ENCODE measurements around the gene KLHL30. TPM values are rescaled to one million over a fixed set of nuclear protein-coding genes. Genes with fewer than 3 reads are reported as not detected.

KLHL30 gene
- total RNA-seq, 1 donor from 2014 or later: not detected

DNA sequence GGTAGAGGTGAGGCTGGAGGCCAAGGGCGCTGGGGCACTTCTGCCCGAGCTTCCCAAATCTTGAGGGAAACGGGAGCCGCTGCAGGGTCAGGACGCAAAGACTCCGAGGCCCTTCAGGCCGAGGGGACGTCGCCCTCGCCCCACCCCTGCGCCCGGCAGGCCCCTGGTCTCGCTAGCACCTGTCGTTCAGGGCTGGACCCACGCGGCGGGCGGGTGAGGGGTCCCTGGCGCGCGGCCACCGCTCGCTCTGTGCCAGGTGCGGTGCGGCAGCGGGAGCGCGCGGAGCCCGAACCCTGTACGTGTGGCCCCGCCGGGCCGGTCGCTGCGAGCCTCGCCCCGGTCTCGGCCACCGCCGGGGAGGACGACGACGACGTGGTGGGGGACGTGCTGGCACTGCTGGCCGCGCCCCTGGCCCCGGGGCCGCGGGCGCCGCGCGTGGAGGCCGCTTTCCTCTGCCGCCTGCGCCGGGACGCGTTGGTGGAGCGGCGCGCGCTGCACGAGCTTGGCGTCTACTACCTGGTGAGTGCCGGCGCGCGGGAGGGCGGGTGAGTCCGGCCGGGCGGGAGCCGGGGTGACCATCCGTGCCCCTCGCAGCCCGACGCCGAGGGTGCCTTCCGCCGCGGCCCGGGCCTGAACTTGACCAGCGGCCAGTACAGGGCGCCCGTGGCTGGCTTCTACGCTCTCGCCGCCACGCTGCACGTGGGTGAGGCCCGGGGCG lies 25.2 kb downstream of the KLHL30 start:
- Mint-ChIP-seq H3K4me1 (peaks cover 15% of the 10 kb centered on the region), H3K27ac (no peak overlapping the region), H3K4me3 (no peak overlapping the region), H3K27me3 (peaks cover 20% of the 10 kb centered on the region), H3K36me3 (ENCODE audit: low read depth) (peaks cover 11% of the 10 kb centered on the region), H3K9me3 (no peaks in the 10 kb centered on the region)
- intact Hi-C loops (cut with micrococcal nuclease): no loop called here
- DNase-seq (no peak), ATAC-seq (ENCODE audit: low read depth) (no peak)
- ChIA-PET CTCF (no interaction called here), POLR2A (interaction anchor here (0.6 kb wide), 1 partner anchor 39 kb away, joined by 3 read pairs; no protein-coding TSS in a partner anchor)
- TF ChIP-seq, protein P1, sequence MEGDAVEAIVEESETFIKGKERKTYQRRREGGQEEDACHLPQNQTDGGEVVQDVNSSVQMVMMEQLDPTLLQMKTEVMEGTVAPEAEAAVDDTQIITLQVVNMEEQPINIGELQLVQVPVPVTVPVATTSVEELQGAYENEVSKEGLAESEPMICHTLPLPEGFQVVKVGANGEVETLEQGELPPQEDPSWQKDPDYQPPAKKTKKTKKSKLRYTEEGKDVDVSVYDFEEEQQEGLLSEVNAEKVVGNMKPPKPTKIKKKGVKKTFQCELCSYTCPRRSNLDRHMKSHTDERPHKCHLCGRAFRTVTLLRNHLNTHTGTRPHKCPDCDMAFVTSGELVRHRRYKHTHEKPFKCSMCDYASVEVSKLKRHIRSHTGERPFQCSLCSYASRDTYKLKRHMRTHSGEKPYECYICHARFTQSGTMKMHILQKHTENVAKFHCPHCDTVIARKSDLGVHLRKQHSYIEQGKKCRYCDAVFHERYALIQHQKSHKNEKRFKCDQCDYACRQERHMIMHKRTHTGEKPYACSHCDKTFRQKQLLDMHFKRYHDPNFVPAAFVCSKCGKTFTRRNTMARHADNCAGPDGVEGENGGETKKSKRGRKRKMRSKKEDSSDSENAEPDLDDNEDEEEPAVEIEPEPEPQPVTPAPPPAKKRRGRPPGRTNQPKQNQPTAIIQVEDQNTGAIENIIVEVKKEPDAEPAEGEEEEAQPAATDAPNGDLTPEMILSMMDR (IDR thresholded peaks at IDR 0.05): no peak

DNA sequence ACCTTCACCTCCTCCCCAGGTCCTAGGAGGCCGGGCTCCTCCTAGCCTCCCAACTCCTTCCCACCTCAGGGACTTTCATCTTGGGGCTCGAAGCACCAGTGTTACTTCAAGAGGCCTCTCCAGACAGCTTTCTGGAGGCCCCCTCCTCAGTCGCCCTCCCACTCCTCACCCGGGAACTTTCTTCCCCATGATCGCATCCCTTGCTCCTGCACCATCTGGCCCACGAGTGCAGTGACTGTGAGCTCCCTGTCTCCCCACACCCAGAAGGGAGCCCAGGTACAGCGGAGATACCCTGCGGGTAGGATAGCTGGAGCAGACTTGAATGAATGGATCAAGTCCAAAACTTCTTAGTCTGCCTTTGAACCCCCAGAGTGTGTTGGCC lies 26.4 kb downstream of the KLHL30 start:
- Mint-ChIP-seq H3K36me3 (ENCODE audit: low read depth) (peaks cover 17% of the 10 kb centered on the region), H3K4me1 (peaks cover 9% of the 10 kb centered on the region), H3K27me3 (peaks cover 13% of the 10 kb centered on the region), H3K4me3 (no peak overlapping the region), H3K27ac (no peak overlapping the region), H3K9me3 (no peaks in the 10 kb centered on the region)
- intact Hi-C loops (cut with micrococcal nuclease): no loop called here
- no peak for ATAC-seq (ENCODE audit: low read depth)
- TF ChIP-seq, protein P1 (IDR thresholded peaks at IDR 0.05): no peak
- ChIA-PET POLR2A (no interaction called here), CTCF (no interaction called here)
- DNase-seq: no peak

DNA sequence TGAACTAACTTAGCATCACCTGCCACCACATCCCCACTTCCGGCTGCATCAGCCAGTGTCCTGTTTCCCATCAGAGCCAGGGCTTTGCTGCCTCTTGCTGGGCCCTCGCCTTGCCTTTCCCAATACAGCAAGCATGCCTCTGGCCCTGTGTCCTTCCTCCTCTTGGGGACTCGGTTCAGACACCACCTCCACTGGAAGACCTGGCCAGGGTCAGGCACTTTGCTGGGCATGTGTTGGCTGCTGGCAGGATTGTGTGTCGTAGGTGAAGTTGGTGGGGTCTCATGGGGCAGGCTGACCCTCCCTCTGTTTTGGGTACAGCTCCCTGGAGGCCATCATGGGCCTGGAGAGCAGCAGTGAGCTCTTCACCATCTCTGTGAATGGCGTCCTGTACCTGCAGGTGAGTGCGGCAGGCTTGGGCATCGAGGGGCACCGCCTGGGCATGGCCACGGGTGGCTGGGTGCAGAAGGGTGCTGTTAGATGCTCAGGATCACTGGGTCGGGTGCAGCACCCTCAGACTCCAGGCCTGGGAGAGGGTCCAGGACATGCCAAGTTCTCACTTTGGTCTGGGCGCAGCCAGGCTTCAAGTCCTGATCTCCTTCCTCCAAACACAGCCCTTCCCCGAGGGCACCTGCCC lies 26.9 kb downstream of the KLHL30 start:
- ChIA-PET POLR2A (no interaction called here), CTCF (no interaction called here)
- TF ChIP-seq, protein P1 (IDR thresholded peaks at IDR 0.05): no peak
- H3K27ac Mint-ChIP-seq: no peak overlapping the region
- DNase-seq (no peak), ATAC-seq (ENCODE audit: low read depth) (no peak)
- intact Hi-C loops (cut with micrococcal nuclease): no loop called here
- peaks cover 12% of the 10 kb centered on the region for H3K27me3 Mint-ChIP-seq
- H3K4me1 Mint-ChIP-seq: peaks cover 6% of the 10 kb centered on the region
- no peak overlapping the region for H3K4me3 Mint-ChIP-seq
- peaks cover 22% of the 10 kb centered on the region for H3K36me3 Mint-ChIP-seq (ENCODE audit: low read depth)
- no peaks in the 10 kb centered on the region for H3K9me3 Mint-ChIP-seq

DNA sequence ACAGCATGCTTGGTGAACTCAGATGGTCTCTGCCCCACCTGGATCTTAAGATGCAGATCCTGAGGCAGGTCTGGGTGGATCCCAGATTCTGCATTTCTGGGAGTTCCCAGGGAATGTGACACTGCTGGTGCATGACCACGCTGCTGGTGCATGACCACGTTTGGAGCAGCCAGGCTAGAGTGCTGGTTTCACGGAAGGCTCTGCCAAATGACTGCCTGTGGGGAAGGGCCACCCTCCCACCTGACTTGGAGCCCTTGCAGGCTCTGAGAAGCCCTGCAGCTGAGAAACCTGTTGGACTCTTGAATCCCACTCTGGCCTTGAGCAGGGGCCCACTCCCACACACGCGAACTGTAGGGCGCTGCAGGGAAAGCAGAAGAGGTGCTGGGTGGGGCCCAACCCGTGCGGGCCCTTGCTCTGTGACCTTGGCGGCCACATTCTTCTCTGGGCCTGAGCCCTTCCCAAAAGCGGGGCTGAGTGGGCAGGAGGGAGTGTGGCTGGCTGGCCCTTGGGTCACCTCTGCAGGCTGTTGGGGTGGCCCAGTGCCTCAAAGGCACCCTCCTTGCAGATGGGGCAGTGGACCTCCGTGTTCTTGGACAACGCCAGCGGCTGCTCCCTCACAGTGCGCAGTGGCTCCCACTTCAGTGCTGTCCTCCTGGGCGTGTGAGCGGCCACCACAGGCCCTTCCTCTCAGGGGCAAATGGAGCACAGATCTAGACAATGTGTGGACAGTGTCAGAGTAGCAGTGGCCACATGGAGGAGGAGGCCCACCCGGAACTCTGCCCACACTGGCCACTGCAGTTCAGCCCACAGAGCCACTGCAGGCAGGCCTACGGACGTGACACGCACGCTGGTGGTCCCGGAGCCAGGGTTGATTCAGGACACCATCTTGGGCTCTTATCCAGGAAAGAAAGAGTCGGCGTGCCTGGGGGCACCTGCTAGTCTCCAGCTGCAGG lies 28.2 kb downstream of the KLHL30 start:
- peaks cover 9% of the 10 kb centered on the region for H3K27me3 Mint-ChIP-seq
- DNase-seq (no peak), ATAC-seq (ENCODE audit: low read depth) (no peak)
- TF ChIP-seq, protein P1 (IDR thresholded peaks at IDR 0.05): no peak
- intact Hi-C loops (cut with micrococcal nuclease): no loop called here
- CTCF ChIA-PET: no interaction called here
- H3K27ac Mint-ChIP-seq: no peak overlapping the region
- POLR2A ChIA-PET: no interaction called here
- H3K9me3 Mint-ChIP-seq: no peaks in the 10 kb centered on the region
- no peak overlapping the region for H3K4me3 Mint-ChIP-seq
- H3K36me3 Mint-ChIP-seq (ENCODE audit: low read depth): peaks cover 31% of the 10 kb centered on the region
- peaks cover 2% of the 10 kb centered on the region for H3K4me1 Mint-ChIP-seq

DNA sequence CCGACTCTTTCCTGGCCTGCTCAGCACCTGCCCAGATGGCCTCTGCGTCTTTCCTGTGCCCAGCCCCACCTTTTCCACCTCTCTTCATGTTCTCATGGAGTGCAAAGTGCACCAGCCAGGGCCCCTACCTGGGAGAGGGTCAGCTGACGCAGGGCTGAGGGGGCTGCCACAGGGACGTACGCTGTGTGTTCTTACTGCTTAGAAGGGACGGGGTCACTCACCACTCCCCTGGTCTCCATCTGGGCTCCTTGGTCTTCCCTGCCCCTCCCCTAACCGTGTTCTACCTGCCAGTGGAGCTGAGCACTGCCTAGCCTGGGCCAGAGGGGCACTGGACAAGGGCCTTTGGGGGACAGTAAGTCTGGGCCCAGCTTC lies 28.9 kb downstream of the KLHL30 start:
- CTCF ChIA-PET: no interaction called here
- Mint-ChIP-seq H3K36me3 (ENCODE audit: low read depth) (peaks cover 36% of the 10 kb centered on the region), H3K4me1 (peaks cover 2% of the 10 kb centered on the region), H3K27ac (no peak overlapping the region), H3K9me3 (no peaks in the 10 kb centered on the region), H3K27me3 (peaks cover 9% of the 10 kb centered on the region), H3K4me3 (no peak overlapping the region)
- POLR2A ChIA-PET: no interaction called here
- DNase-seq (no peak), ATAC-seq (ENCODE audit: low read depth) (no peak)
- TF ChIP-seq, protein P1 (IDR thresholded peaks at IDR 0.05): no peak
- intact Hi-C loops (cut with micrococcal nuclease): no loop called here
